ENCODE results near the gene GNG3.
"Not testable (repeated sequence)": the region's sequence is repeated elsewhere in the genome, so short reads cannot be mapped to it uniquely, and the experiment has no call there.

GNG3 gene

GRCh38 chr11:62721994-62722393, 14.5 kb downstream of the GNG3 start:
- no peak overlapping the region for H3K27ac Mint-ChIP-seq
- H3K9me3 Mint-ChIP-seq = no peaks in the 10 kb centered on the region
- H3K27me3 Mint-ChIP-seq = no peaks in the 10 kb centered on the region
- no peak for DNase-seq
- peaks cover 86% of the 10 kb centered on the region for H3K36me3 Mint-ChIP-seq (ENCODE audit: low read depth)
- H3K4me1 Mint-ChIP-seq = peaks cover 51% of the 10 kb centered on the region
- no peak overlapping the region for H3K4me3 Mint-ChIP-seq
- ATAC-seq = no peak

GRCh38 chr11:62724171-62724570, 16.7 kb downstream of the GNG3 start:
- peaks cover 59% of the 10 kb centered on the region for H3K4me1 Mint-ChIP-seq
- H3K36me3 Mint-ChIP-seq (ENCODE audit: low read depth) = peaks cover 74% of the 10 kb centered on the region
- H3K9me3 Mint-ChIP-seq = no peaks in the 10 kb centered on the region
- H3K27ac Mint-ChIP-seq = peak overlapping the region; percentile 98
- peak overlapping the region; percentile 88 for H3K4me3 Mint-ChIP-seq
- DNase-seq = no peak
- peaks cover 4% of the 10 kb centered on the region for H3K27me3 Mint-ChIP-seq
- ATAC-seq = no peak

GRCh38 chr11:62725646-62726045, 18.2 kb downstream of the GNG3 start:
- Mint-ChIP-seq H3K27me3 (peaks cover 4% of the 10 kb centered on the region), H3K4me1 (peaks cover 60% of the 10 kb centered on the region), H3K4me3 (peak overlapping the region; percentile 88), H3K9me3 (no peaks in the 10 kb centered on the region), H3K36me3 (ENCODE audit: low read depth) (peaks cover 64% of the 10 kb centered on the region), H3K27ac (peak overlapping the region; percentile 98)
- ATAC-seq (no peak), DNase-seq (no peak)

- H3K4me3 Mint-ChIP-seq = peak overlapping the region; percentile 88
- H3K9me3 Mint-ChIP-seq = no peaks in the 10 kb centered on the region
- peaks cover 57% of the 10 kb centered on the region for H3K36me3 Mint-ChIP-seq (ENCODE audit: low read depth)
- H3K4me1 Mint-ChIP-seq = peaks cover 61% of the 10 kb centered on the region
- H3K27me3 Mint-ChIP-seq = peaks cover 4% of the 10 kb centered on the region
- DNase-seq (no peak), ATAC-seq (no peak)
- peak overlapping the region; percentile 98 for H3K27ac Mint-ChIP-seq
These were observed 18.9 kb downstream of the GNG3 start for GRCh38 chr11:62726156-62726914.

GRCh38 chr11:62726915-62727164, 19.4 kb downstream of the GNG3 start:
- DNase-seq (no peak), ATAC-seq (no peak)
- Mint-ChIP-seq H3K36me3 (ENCODE audit: low read depth) (peaks cover 54% of the 10 kb centered on the region), H3K4me1 (peaks cover 60% of the 10 kb centered on the region), H3K27ac (peak overlapping the region; percentile 98), H3K9me3 (no peaks in the 10 kb centered on the region), H3K27me3 (peaks cover 4% of the 10 kb centered on the region), H3K4me3 (peak overlapping the region; percentile 88)

GRCh38 chr11:62727165-62727871, 19.8 kb downstream of the GNG3 start, which contains the start of gene HNRNPUL2:
Gene HNRNPUL2 (minus strand): TSS chr11:62727457. CDS start chr11:62727156, 301 bp downstream.
- H3K9me3 Mint-ChIP-seq = no peaks in the 10 kb centered on the region
- DNase-seq (peak; percentile 98), ATAC-seq (peak; percentile 84)
- peaks cover 49% of the 10 kb centered on the region for H3K36me3 Mint-ChIP-seq (ENCODE audit: low read depth)
- H3K27ac Mint-ChIP-seq = peak within 1 kb of the TSS; percentile 98
- H3K4me1 Mint-ChIP-seq = peaks cover 55% of the 10 kb centered on the region
- H3K27me3 Mint-ChIP-seq = peaks cover 4% of the 10 kb centered on the region
- peak within 1 kb of the TSS; percentile 88 for H3K4me3 Mint-ChIP-seq

GRCh38 chr11:62727872-62728170, 20.3 kb downstream of the GNG3 start:
- Mint-ChIP-seq H3K27ac (peak overlapping the region; percentile 98), H3K4me1 (peaks cover 52% of the 10 kb centered on the region), H3K9me3 (no peaks in the 10 kb centered on the region), H3K36me3 (ENCODE audit: low read depth) (peaks cover 45% of the 10 kb centered on the region), H3K4me3 (peak overlapping the region; percentile 88), H3K27me3 (peaks cover 4% of the 10 kb centered on the region)
- DNase-seq (peak; percentile 78), ATAC-seq (peak; percentile 59)

GRCh38 chr11:62728171-62728988, 20.9 kb downstream of the GNG3 start, which contains the start of gene TTC9C:
Gene TTC9C (plus strand): TSS chr11:62728486. CDS start chr11:62728849, 363 bp downstream.
- Mint-ChIP-seq H3K36me3 (ENCODE audit: low read depth) (peaks cover 47% of the 10 kb centered on the region), H3K4me1 (peaks cover 53% of the 10 kb centered on the region), H3K27me3 (peaks cover 4% of the 10 kb centered on the region), H3K27ac (peak within 1 kb of the TSS; percentile 98), H3K9me3 (no peaks in the 10 kb centered on the region), H3K4me3 (peak within 1 kb of the TSS; percentile 88)
- peak; percentile 24 for ATAC-seq
- DNase-seq = peak; percentile 84

GRCh38 chr11:62730076-62730475, 22.6 kb downstream of the GNG3 start:
- Mint-ChIP-seq H3K36me3 (ENCODE audit: low read depth) (peaks cover 31% of the 10 kb centered on the region), H3K4me3 (peak overlapping the region; percentile 88), H3K4me1 (peaks cover 38% of the 10 kb centered on the region)
- not testable (repeated sequence) for ATAC-seq, H3K27ac Mint-ChIP-seq, DNase-seq, H3K27me3 Mint-ChIP-seq, H3K9me3 Mint-ChIP-seq

- H3K36me3 Mint-ChIP-seq (ENCODE audit: low read depth) = peaks cover 22% of the 10 kb centered on the region
- no peak for DNase-seq
- ATAC-seq = no peak
- H3K9me3 Mint-ChIP-seq = no peaks in the 10 kb centered on the region
- H3K27ac Mint-ChIP-seq = peak overlapping the region; percentile 71
- peaks cover 1% of the 10 kb centered on the region for H3K27me3 Mint-ChIP-seq
- peaks cover 27% of the 10 kb centered on the region for H3K4me1 Mint-ChIP-seq
- no peak overlapping the region for H3K4me3 Mint-ChIP-seq
These were observed 25.4 kb downstream of the GNG3 start for GRCh38 chr11:62732830-62733229.

GRCh38 chr11:62737196-62737595, 29.7 kb downstream of the GNG3 start:
- Mint-ChIP-seq H3K9me3 (no peaks in the 10 kb centered on the region), H3K4me1 (peaks cover 7% of the 10 kb centered on the region), H3K27ac (no peak overlapping the region), H3K36me3 (ENCODE audit: low read depth) (peaks cover 28% of the 10 kb centered on the region), H3K27me3 (no peaks in the 10 kb centered on the region), H3K4me3 (no peak overlapping the region)
- ATAC-seq (no peak), DNase-seq (no peak)

- DNase-seq = no peak
- H3K27ac Mint-ChIP-seq = no peak overlapping the region
These were observed 40.1 kb downstream of the GNG3 start for GRCh38 chr11:62747475-62748160.

GRCh38 chr11:62749931-62750330, 42.5 kb downstream of the GNG3 start:
- H3K27me3 Mint-ChIP-seq; H3K4me3 Mint-ChIP-seq; H3K36me3 Mint-ChIP-seq (ENCODE audit: low read depth); ATAC-seq; DNase-seq; H3K27ac Mint-ChIP-seq; H3K9me3 Mint-ChIP-seq: not testable (repeated sequence)
- peaks cover 27% of the 10 kb centered on the region for H3K4me1 Mint-ChIP-seq

More at GRCh38 chr11:62747475-62748160, 40.1 kb downstream of the GNG3 start:
- Mint-ChIP-seq H3K4me1 (peaks cover 11% of the 10 kb centered on the region), H3K27me3 (no peaks in the 10 kb centered on the region), H3K9me3 (no peaks in the 10 kb centered on the region), H3K36me3 (ENCODE audit: low read depth) (peaks cover 4% of the 10 kb centered on the region), H3K4me3 (no peak overlapping the region)
- no peak for ATAC-seq

GRCh38 chr11:62752177-62752785, 44.8 kb downstream of the GNG3 start:
- H3K4me1 Mint-ChIP-seq = peaks cover 27% of the 10 kb centered on the region
- no peaks in the 10 kb centered on the region for H3K9me3 Mint-ChIP-seq
- H3K27ac Mint-ChIP-seq = no peak overlapping the region
- H3K4me3 Mint-ChIP-seq = no peak overlapping the region
- H3K36me3 Mint-ChIP-seq (ENCODE audit: low read depth) = peaks cover 8% of the 10 kb centered on the region
- ATAC-seq = no peak
- peaks cover 2% of the 10 kb centered on the region for H3K27me3 Mint-ChIP-seq
- DNase-seq = no peak
